ENCODE measurements around the gene TMEM140. TPM values are rescaled to one million over a fixed set of nuclear protein-coding genes. Genes with fewer than 3 reads are reported as not detected.

The TMEM140 gene
- total RNA-seq, 1 donor from 2014 or later = 19.4 TPM

DNA sequence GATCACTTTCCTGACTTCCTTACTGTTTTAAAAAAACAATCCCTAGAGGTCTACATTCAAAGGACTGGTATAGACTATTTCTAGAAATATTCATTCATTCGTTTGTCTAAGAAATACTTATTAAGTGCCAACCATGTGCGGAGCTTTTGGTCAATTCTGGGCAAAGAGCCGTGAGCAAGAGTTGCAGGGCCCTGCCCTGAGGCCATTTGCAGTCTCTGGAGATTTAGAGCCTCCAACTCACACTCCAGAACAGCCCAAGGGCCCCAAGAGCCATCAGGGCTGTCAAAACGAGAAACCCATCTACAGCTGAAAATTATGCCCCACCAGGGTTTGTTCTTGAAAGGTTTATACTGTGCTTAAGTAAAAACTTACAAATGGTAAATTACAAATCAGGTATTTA lies 47.3 kb downstream of the TMEM140 start:
- DNase-seq (ENCODE audit: low spot score) = no peak

- DNase-seq (ENCODE audit: low spot score) = no peak
Measured at GRCh38 chr7:135195968-135196629, 48.2 kb downstream of the TMEM140 start.

DNA sequence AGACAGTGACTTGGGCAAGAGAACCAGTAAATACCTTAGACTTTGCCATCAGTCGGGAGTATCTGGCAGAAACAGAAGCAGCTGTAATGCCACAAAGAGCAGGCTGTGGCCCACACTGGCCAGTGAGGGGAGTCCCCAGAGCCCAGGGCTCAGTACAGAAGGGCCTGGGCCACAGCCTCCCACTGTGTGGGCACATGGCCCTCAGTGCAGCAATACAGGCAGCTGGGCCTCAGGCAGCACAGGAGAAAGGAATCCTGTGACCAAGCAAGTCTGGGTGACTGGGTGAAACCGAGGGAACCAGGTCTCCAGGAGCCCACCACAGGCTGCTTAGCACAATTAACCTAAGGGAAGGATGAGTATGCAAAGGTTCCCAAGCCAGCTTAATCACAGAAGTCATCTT lies 49.5 kb downstream of the TMEM140 start:
- no peak for DNase-seq (ENCODE audit: low spot score)

DNA sequence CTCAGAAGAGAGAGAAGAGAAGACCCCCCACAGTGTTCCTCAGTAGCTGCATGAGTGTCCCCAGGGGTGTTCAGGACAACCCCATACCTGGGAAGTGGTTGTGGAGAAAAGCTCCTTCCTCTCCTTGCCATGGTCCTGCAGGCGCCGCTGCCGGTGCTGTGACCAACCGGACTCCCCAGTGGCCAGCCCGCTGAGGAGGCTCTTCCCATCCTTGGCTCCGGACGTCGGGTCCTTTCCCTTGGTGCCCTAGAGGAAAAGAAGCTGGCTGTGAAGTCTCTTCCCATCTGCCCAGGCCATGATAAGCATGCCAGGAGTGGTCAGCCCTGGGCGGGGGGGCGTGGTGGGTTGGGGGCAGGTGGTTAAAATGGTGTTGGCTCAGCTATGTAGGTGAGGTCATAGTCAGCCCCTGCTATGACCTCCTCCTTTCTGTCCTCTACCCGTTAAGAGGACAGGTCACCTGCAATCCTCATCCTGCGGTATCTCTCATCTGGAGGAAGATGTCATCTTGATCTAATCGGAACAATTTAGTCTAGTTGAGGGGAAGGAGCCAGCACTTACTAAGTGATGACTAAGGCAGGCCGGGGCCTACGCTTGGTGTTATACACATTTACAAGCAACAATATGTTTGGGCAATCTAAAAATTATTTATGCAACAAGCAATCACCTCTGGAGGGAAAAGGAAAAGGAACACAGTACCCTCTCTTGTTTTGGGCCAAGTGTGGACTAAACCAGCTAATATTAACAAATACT lies 50.2 kb downstream of the TMEM140 start:
- no peak for DNase-seq (ENCODE audit: low spot score)

- DNase-seq (ENCODE audit: low spot score) = no peak
Measured at GRCh38 chr7:135199439-135199838, 51.6 kb downstream of the TMEM140 start.

DNA sequence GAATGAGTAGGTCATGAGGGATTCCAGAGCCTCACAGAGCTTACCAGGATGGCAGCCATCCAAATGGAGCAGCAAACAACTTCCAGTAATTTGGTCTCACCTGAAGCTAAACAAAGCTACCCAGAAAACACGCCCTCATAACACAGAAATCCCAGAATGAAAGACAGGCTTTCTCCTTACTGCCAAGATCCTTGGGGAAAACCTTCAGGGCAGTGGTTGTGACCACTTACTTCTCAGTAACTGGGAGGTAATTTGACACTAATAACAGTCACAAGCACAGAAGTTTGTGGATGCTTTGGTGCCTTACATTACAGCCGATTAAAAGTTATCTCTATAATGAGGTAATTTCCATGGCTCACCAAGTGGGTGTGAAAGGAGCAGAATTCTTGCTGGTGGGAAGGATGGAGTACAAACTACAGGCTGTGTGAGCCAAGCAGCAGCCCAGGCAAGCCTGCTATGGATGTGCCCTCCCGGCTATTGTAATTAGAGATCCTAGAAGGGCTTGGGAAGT lies 53.0 kb downstream of the TMEM140 start:
- no peak for DNase-seq (ENCODE audit: low spot score)

DNA sequence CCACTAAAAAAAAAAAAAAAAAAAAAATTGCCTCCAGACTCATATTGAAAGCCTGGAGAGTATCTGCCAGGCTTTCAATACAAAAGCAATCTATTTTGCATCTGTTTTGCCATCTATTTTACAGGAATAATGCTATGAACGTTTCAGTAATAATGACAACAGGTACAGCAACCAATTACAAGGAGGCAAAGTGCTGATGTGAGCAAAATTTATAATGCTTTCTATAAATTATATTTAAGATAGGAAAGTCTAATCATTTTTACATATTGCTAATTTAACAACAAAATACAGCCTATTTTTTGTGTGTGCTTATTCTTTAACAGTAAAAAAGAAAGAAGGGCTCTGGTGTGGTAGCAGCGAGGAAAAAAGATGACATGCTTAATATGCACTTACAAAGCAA lies 53.5 kb downstream of the TMEM140 start:
- DNase-seq (ENCODE audit: low spot score) = no peak

DNA sequence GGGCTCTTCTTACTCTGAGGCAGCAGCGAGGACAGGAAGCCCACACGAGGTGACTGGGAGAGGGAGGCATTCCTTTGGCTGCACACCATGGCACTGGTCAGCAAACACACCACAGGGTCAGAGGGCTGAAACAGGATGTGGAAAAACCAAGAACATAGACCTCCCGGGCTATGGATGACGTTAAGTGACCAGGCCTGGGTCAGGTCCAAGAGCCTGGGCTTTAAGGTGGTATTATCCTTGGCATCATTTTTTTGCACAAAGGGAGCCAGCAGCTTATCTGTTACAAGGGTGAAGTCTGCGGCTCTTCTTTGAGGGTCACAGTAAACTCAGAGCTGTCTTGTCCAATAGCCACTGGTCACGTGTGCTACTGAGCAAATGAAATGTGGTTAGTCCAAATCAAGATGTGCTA lies 56.5 kb downstream of the TMEM140 start:
- DNase-seq (ENCODE audit: low spot score) = no peak

- no peak for DNase-seq (ENCODE audit: low spot score)
Measured at GRCh38 chr7:135204876-135205275, 57.0 kb downstream of the TMEM140 start.

GRCh38 chr7:135205850-135206249 lies 58.0 kb downstream of the TMEM140 start:
- no peak for DNase-seq (ENCODE audit: low spot score)

- no peak for DNase-seq (ENCODE audit: low spot score)
Measured at GRCh38 chr7:135206941-135207391, 59.1 kb downstream of the TMEM140 start.

- DNase-seq (ENCODE audit: low spot score) = no peak
Measured at GRCh38 chr7:135207406-135208101, 59.7 kb downstream of the TMEM140 start.

GRCh38 chr7:135208102-135208793 lies 60.4 kb downstream of the TMEM140 start:
- no peak for DNase-seq (ENCODE audit: low spot score)

- DNase-seq (ENCODE audit: low spot score) = no peak
Measured at GRCh38 chr7:135209225-135209834, 61.5 kb downstream of the TMEM140 start.

GRCh38 chr7:135210888-135211178 lies 63.0 kb downstream of the TMEM140 start:
- DNase-seq (ENCODE audit: low spot score) = peak; percentile 19

- peak; percentile 97 for DNase-seq (ENCODE audit: low spot score)
Measured at GRCh38 chr7:135211179-135211945, 63.5 kb downstream of the TMEM140 start, which contains the start of gene WDR91. WDR91 (minus strand) TSS chr7:135211526; CDS start chr7:135211502, 24 bp downstream.

- peak; percentile 35 for DNase-seq (ENCODE audit: low spot score)
Measured at GRCh38 chr7:135211946-135212685, 64.2 kb downstream of the TMEM140 start.

- no peak for DNase-seq (ENCODE audit: low spot score)
Measured at GRCh38 chr7:135213831-135214230, 66.0 kb downstream of the TMEM140 start.

GRCh38 chr7:135215180-135215579 lies 67.3 kb downstream of the TMEM140 start:
- no peak for DNase-seq (ENCODE audit: low spot score)

- DNase-seq (ENCODE audit: low spot score) = no peak
Measured at GRCh38 chr7:135215698-135216097, 67.8 kb downstream of the TMEM140 start.

Measured in mucosa of gallbladder (tissue), 1 donor.